Ishikawa (cell line): ENCODE results near the gene RNASE11.

Source experiments
- FOXM1 ChIP-seq: IDR thresholded peaks from 2 replicates; pipeline ENCODE4 v1.6.1; 2012; ENCODE audit warnings: low read depth, borderline replicate concordance
- MAX ChIP-seq: IDR thresholded peaks from 2 replicates; pipeline ENCODE4 v1.6.1; 2012
- REST ChIP-seq: IDR thresholded peaks from 2 replicates; pipeline ENCODE4 v1.6.1; 2012; ENCODE audit warnings: low read depth, mild to moderate bottlenecking
- TAF1 ChIP-seq: IDR thresholded peaks from 2 replicates; pipeline ENCODE4 v1.6.1; 2012; ENCODE audit warnings: low read depth, mild to moderate bottlenecking

- TF ChIP-seq TAF1 (no peak), MAX (no peak), FOXM1 (no peak), REST (no peak)
Measured at GRCh38 chr14:20578325-20578724, 9.5 kb downstream of the RNASE11 start.
